NCI-H1417 (cell line): Measurements from ENCODE around the gene PDE9A.

Experiments
- DNase-seq, 3 experiments: peaks; one replicate each; lab custom pipeline; 2025; lab: John Stamatoyannopoulos, UW

The PDE9A gene

DNA sequence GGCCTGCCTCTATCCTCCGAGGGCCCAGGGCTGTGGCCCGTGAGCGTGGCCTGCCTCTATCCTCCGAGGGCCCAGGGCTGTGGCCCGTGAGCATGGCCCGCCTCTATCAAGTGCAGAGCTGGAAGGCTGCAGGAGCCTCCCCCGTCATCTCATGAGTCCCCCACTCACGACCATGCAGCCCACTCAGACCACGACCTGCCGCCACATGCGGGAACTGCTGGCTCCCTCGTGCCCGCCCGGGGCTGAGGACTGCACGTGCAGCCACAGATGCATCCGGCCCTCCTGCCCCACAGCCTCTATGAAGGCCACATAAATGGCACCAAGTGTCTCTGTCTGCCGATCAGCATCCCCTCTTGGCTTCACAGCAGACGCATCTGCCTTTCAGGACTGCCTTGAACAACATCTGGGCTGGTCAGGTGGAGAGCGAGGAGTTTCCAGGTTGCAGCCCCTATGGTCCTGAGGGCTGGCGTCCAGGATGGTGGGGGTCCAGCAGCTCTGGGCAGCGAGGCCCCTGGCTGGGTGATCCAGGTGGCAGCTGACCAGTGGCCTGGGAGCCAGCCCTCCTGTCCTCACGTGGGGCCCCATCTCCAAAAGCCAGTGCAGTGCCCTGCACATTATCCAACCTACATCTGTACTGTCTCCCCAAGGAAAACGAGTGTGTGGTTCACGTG lies 103.3 kb downstream of the PDE9A start:
- DNase-seq, result no peak

DNA sequence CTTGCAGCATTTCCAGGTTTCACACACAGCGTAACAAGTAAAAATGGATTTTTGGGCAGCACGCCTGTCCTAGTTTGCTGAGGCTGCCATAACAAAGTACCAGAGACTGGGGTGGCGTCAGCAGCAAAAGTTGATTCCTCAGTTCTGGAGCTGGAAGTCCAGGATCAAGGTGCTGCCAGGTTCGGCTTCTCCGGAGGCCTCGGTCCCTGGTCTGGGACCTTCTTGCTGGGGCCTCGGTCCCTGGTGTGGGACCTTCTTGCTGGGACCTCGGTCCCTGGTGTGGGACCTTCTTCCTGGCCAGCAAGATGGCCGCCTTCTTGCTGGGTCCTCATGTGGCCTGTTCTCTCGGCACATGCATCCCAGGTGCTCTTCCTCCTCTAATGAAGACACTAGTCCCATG lies 104.0 kb downstream of the PDE9A start:
- DNase-seq, result no peak

DNA sequence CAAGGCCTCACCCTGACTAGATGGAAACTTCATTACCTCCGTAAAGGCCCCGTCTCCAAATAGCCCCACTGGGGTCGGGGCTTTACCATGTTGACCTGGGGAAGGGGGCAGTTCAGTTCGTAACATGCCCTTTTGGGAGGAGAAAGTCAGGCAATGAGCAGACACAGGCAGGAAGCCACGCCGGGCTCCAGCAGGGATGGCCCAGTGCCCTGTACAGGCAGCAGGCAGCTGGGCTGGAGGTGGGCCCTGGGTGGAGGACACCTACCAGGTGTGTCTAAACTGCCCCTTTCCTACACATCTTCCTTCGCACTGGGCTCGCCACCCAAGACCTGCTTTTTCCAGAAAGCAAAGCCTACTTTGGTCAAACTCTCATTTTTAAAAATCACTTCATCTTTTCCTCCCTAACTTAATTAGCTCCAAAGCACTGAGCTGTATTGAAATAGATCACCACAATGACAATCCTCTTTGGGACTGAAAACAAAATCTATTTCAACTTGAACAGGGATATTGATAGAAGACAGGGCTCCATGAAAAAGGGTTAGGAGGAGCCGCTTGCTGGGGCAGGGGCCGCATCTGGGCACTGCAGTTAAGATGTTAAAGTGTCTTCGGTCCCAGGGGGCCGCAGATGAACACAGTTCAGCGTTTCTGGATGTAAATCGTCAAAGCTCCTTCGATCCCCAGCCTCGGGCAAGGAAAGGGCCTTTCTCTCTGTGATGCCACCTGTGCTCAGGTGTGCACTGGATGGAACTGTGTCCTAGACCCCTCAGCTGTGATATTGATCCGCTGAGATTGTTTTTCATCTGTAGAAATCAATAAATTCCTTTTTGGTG lies 104.6 kb downstream of the PDE9A start:
- no peak for DNase-seq

DNA sequence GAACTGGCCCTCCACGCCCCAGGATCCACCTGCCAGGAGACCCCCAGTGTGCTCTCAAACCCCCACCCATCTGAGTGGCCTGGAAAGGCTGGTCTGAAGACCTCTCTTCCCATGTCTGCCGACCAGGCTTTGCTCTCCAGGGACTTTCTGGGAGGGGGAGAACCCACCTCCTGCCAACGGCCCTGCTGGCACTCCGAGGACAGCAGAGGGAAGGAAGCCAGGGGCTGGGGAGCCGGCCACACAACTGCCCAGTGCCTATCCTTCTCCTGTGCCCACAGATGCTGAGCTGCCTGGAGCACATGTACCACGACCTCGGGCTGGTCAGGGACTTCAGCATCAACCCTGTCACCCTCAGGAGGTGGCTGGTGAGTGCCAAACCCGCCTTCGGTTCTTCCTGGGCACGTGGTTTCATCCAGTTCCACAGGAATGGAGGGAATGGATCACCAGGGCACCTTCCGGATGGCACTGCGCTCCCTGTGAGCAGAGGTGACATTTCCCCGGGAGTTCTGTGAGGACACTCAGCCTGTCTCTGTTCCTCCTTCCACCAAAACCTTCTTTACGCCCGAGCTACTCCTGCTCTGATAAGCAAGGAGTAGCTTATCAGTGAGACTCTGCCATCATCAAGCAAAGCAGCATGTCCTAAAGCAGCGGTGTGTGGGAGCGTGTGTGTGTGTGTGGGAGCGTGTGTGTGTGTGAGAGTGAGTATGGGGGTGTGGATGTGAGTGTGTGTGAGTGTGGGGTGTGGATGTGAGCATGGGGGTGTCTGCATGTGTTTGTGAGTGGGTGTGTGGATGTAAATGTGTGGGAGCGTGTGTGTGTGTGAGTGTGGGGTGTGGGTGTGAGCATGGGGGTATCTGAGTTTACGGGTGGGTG lies 105.5 kb downstream of the PDE9A start:
- DNase-seq, result no peak

DNA sequence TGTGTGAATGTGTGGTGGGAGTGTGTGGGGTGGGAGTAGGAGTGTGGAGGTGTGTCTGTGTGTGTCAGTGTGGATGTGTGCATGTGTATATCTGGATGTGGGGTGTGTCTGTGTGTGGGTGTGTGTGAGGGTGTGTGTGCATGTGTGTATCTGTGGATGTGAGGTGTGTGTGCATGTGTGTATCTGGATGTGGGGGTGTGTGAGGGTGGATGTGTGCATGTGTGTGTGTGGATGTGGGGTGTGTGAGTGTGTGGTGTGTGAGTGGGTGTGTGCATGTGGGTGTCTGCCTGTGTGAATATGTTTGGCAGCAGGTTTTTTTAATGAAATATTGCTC lies 106.1 kb downstream of the PDE9A start:
- DNase-seq, result no peak

DNA sequence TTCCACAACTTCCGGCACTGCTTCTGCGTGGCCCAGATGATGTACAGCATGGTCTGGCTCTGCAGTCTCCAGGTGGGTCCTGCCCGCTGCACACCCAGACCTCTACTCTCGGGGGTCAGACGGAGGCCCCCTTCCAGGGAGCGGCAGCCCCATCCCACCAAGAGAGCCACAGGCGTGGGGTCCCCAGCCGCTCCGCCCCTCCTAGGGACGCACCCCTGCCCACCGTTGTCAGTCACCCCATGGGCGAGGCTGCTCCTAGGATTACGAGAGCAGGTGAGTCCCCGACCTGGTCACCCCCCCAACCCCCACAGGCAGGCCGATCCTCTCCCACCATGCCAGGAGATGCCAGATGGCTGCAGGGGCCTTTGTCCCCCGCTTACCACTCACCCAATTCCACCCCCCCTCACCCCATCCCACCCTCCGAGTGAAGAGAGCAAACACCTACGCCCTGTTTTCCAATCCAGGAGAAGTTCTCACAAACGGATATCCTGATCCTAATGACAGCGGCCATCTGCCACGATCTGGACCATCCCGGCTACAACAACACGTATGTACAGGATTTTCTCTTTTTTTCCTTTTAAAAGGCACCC lies 107.0 kb downstream of the PDE9A start:
- DNase-seq, result no peak

DNA sequence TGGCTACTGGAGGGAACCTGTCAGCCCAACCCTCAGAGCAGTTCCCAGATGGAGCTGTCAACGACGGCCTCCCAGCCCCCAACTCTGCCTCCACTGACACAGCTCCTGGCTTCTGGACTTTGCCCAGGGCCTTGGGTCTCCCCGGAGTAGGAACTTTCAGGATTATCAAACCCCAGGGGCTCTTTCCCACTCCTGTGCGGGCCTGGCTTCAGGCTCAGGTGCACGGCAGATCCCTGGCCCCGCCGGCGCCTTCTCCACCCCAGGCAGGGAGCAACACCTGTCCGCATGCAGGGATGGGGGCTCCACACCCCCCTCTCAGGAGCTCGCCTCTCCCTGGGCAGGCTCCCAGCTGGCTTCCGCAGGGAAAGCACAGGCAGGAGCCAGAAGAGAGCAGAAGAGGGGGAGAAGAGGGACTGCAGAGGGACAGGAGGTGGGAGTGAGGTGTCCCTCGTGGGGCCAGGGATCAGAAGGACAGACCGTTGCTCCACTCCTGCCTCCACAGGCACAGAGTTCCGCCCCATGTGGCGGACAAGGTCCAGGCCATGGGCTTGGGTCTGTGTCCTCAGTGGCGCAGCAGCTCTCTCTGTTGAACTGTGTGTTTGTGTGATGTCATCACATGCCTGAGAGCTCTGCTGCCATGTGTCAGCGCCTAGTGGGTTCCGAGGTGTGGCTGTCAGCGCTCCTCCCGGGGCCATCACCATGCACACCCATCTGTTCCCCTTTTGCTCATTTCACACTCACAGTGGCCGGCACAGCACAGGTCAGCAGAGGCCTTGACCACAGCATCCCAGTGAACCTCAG lies 107.7 kb downstream of the PDE9A start:
- DNase-seq, result peak in 2 of 3 experiments; percentile 82 to 89

DNA sequence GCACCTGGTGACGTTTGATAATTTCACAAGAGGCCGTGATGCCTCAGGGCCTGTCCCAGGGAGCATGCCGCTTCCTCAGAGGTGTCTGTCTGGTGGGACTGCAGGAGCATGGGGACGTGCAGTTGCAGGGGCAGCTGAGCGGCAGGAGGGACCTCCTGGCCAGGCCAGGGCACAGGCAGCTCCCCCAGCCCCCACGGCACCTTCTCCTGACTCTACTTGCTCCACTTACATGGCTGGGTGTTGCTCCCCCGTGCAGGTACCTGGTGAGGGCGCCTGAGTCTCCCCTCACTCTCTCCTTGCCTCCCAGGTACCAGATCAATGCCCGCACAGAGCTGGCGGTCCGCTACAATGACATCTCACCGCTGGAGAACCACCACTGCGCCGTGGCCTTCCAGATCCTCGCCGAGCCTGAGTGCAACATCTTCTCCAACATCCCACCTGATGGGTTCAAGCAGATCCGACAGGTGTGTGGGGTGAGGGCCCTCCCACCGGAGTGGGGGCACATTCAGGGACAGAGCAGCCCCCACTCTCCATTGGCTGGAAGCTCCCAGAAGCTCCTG lies 108.4 kb downstream of the PDE9A start:
- no peak for DNase-seq

DNA sequence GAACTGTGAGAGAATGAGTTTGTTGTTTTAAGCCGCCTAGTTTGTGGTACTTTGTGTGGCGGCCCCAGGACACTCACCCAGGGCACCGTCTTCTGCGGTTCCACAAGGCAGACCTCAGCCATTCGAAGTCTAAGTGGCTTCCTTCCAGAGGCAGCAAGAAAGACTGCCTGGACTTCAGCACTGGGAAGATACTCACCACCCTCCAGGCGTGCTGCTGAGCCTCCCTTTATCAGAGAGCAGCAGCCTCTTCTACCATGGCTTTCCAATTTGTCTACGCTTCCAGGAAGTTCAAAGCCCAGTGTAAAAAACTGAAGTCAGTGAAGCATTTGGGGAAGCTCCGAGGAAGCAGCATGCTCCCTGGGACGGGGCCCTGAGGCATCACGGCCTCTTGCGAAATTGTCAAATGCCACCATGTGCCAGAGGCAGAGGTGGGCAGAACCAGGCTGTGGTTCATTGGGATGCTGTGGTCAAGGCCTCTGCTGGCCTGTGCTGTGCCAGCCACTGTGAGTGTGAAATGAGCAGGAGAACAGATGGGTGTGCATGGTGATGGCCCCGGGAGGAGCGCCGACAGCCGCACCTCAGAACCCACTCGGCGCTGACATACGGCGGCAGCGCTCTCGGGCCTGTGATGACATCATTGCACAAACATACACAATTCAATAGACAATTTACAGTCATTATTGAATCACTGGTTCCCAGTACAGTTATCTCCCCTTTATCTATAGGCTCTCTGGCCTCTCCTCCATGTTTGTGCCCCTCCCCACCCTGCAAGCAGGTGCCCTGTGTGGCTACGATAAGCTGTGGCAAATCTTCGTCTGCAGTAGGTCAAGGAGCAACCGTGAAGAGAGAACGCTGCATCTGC lies 110.4 kb downstream of the PDE9A start:
- DNase-seq, result no peak

DNA sequence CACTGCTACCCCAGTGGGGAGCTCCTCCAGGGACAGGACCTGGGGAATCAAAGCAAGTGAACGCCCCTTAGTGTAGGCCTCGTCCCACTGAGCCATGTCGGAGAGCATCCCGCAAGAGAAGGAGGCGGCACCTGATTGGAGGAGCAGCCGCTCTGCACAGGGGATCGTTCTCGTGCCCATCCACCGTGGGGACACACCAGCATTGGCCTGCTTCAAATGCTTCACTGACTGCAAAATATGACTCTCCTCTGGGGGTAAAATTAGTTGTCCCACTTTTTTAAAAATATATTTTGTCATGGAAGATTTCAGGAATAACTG lies 111.0 kb downstream of the PDE9A start:
- no peak for DNase-seq

DNA sequence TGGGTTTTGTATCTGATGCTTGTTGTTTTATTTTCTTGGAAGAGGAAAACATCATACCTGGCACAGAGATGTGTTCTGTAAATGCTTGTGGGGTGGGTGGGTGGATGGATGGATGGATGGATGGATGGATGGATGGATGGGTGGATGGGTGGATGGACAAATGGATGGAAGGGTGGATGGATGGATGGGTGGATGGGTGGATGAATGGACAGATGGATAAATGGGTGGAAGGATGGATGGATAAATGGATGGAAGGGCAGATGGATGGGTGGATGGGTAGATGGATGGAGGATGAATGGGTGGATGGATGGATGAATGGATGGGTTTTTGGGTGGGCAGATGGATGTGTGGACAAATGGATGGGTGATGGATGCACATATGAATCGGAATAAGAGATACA lies 111.5 kb downstream of the PDE9A start:
- DNase-seq, result no peak

DNA sequence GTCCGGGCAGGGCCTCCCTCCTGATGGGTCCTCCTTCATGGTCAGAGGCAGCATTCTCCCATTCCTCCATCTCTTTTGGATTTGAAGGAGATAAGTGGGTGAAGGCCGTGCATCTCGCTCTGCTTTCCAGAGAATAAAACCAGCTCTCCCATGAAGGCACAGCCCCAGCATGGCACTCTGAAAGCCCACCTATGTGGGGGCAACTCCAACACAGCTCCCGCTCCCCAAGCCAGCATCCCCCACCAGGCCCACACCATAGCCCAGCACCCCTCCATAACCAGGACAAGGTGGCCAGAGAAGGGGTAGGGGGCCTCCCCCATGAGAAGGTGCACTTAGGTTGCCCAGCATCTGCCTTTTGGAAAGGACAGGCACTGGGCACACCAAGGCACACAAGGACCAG lies 112.2 kb downstream of the PDE9A start:
- DNase-seq, result no peak

DNA sequence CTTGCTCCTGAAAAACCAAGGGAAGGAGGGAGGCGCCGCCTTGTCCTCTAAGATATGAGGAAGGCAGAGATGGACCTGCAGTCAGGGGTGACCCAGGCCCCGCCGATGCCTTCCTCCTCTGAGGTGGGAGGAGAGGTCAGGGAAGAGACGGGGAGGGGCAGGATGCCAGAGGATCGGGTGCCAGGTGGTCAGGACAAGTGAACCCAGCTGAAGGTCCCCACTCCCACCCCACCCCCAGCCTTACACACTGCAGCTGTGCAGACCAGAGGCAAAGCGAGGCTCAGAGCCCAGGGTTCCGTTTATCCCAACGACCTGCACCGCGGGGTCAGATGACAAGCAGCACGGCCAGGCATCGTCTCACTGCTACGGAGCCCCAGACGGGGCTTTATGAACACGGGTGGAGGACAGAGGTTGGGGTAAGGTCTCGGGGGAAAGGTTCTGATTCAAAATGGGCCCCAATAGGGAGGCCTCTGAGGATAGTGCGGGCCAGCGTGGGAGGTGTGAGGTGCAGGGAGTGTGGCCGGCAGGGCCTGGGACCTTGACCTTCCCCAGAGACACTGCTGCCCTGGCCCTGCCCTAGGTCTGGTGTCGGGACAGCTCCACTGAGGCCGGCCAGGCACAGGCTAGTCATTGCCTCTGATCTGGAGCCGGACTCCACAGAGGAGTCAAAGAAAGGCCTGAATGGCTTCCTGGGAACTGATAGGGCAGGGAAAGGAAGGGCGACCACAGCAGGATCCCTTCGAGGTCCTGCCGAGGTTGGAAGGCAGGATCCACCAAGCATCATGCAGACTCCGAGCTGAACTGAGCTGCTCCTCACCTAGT lies 113.5 kb downstream of the PDE9A start:
- DNase-seq, result no peak

DNA sequence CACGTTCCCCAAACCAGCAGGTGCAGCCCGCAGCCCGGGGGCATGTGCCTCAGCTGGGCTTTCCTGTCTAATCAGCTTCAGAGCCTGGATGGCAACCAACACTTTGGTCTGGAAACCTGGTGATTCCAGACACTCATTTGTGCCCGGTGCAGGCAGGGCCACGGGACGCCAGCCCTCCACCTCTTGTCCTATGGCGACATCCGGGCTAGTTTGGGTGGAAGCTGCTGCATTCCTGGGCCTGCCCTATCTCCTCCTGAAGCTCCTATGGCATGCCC lies 114.1 kb downstream of the PDE9A start:
- peak in 2 of 3 experiments; percentile 37 to 54 for DNase-seq

DNA sequence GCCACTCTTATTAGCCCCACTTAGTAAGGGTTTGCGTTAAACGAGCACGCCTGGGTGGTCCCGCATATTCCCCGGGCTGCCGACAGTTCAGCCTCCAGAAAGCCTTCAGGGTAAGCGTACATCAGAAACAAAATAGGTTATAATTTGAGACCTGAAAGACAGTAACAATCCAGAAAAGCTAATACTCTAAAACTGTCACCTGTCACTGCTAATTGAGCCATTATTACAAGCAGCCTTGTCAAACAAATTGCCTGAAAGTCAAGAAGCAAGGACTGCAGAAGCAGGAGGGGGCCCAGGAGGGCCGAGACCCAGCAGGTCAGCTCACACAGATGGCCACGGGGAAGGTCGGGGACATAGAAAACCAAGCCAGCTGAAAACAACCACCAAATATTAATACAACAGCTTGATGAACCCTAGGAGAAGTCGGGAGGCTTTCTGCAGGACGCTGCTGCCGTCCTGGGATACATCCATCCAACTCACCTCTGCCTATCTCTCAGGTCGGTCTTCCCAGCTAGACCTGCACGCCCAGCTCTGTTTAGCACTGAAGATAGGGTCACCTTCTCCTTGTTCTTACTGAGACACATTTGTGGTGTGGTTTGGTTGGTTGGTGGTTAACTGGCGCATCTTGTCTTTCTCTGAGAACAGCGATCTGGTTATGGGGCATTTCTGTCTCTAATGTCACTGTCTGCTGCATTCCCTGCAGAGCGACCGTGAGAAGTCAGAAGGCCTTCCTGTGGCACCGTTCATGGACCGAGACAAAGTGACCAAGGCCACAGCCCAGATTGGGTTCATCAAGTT lies 115.1 kb downstream of the PDE9A start:
- peak in 2 of 3 experiments; percentile 75 to 91 for DNase-seq

DNA sequence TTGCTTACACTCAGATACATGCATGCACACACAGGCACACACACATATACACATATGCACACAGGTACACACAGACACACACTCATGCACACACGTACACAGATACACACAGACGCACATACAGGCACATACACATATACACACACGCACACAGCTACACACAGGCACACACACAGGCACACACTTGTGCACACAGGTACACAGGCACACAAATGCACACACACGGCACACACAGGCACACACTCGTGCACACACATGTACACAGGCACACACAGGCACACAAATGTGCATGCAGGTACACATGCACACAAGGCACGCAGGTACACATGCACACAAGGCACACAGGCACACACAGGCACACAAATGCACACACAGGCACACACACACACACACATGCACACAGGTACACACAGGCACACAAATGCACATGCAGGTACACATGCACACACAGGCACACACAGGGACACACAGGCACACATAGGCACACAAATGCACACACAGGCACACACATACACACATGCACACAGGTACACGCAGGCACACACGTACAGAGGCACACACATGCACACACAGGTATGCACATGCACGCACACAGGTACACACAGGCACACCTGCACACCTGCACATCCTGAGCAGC lies 115.9 kb downstream of the PDE9A start:
- DNase-seq, result no peak

DNA sequence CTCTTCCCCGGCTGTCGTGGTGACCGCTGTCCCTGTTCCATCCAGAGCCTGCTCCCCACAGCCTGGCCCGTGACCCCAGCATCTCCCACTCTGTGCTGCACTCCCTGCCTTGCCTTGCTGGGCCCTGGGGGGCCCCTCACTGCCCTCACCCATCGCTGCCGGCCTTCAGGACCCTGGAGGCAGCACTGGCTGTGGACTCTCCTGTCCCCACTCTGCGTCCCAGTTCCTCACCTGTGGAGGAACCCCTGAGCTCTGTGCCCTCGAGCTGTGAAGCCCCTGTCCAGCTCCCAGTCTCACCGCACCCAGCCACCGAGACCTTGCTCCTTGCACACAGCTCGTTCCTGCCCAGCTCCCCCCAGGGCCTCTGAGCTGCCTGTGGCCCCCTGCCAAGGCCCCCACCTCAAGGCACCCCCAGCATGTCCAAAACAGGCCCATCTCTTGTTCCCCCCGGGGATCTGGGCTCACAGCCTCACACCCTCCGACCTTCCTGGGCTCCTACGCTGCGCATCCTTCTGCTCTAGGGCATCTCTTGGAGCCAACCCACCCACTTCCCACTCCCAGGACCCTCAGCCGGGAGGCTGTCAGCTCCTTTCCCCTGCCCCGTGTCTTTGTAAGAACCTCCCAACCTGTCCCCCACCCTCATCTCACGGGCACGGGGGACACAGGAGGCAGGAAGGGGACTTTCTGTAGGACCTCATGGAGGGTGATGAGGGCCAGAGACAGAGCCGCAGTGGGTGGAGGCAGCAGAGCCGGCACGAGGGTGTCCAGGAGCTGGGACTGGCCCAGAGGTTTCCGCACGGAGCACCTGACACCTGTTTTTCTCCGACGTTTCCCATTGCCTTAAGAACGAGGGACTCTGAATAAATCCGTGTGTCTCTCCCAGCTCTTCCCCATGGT lies 116.6 kb downstream of the PDE9A start:
- no peak for DNase-seq
